Right cardiac atrium (tissue), 5 donors: Measurements from ENCODE around the gene GOLPH3L. TPM values are rescaled to one million over a fixed set of nuclear protein-coding genes. Genes with fewer than 3 reads are reported as not detected.
"Not testable (repeated sequence)": the region's sequence is repeated elsewhere in the genome, so short reads cannot be mapped to it uniquely, and the experiment has no call there.

Experiments
- ATAC-seq, 2 donors: fragments of 200-7000 bp; cut with Tn5 transposase; one replicate each; pipeline versions ENCODE4 v1.8.0 to v1.9.1; 2020; ENCODE audit warnings: moderate library complexity in 2 of 2, mild to moderate bottlenecking in 1 of 2
- DNase-seq, 3 donors: peaks; one replicate each; pipeline ENCODE4 v3.0.0-alpha.2; 2020
- H3K27ac ChIP-seq: one replicate; pipeline ENCODE4 v1.5.1; 2013; ENCODE audit warnings: mild to moderate bottlenecking, low read length, control low read depth, moderate library complexity
- H3K27me3 ChIP-seq: one replicate; pipeline ENCODE4 v1.6.1; 2013; ENCODE audit not compliant: control insufficient read depth, insufficient read depth
- H3K4me1 ChIP-seq: one replicate; pipeline ENCODE4 v1.6.1; 2013; ENCODE audit warnings: low read length; ENCODE audit not compliant: control insufficient read depth, insufficient read depth
- H3K4me3 ChIP-seq: one replicate; pipeline ENCODE4 v1.5.1; 2013; ENCODE audit warnings: low read length, control low read depth
- H3K9me3 ChIP-seq: one replicate; pipeline ENCODE4 v1.6.1; 2013; ENCODE audit warnings: low read length; ENCODE audit not compliant: control insufficient read depth
- WGBS: extraction: QIAGEN DNeasy Blood & Tissue Kit; methylation state at CpG from one replicate; pipeline ENCODE4 v1.1.7; 2013; 5-methylcytosine and 5-hydroxymethylcytosine counted together
- intact Hi-C, 4 donors: fragments of 100-400 bp; cut with DNase I; formaldehyde crosslinking; loops; one replicate each; pipeline versions ENCODE4 v1.11.0 to v1.14.0; 2022 to 2023
- polyA plus RNA-seq: library from polyadenylated mRNA; stranded (reverse); fragments of 200-250 nt; gene quantifications from one replicate; pipeline ENCODE4 v1.2.3, GENCODE V29; 2013
- total RNA-seq, 4 donors: library from RNA; stranded (reverse); fragmentation: NEBNext Ultra II Directional; extraction: Animal tissue kit (Norgen Biotek cat#: 25700); gene quantifications; one replicate each; pipeline ENCODE4 v1.2.1, GENCODE V29; 2021
- donor health status: healthy with polysubstance abuse.
- donor health status: DM: no; HTN: yes; CAD: no.
- donor health status: DM: no; HTN: no; CAD: no.
- donor health status: DM: no; HTN: yes; CAD: no; lungs with severe emphysema.
- donor health status: DM: yes; HTN: yes; CAD: no.

Gene GOLPH3L
- total and polyA plus RNA-seq, 5 donors, result 11.4 to 21.7 (median 17.8) TPM

DNA sequence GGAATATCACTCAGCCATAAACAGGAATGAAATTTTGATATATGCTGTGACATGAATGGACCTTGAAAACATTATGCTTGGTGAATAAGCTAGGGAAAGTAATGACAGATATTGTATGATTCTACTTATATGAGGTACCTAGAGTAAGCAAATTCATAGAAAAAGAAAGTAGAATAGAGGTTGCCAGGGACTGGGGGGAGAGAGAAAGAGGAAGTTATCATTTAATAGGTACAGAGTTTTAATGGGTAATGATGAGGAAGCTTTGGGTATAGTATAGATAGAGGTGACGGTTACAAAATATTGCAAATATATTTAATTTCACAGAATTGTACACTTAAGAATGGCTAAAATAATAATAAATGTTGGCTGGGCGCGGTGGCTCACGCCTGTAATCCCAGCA, 36.4 kb downstream of the GOLPH3L start:
- DNase-seq (no peak), ATAC-seq (no peak)
- intact Hi-C loops, result no loop called here
- no peak overlapping the region for H3K27ac ChIP-seq
- H3K9me3 ChIP-seq, result no peaks in the 10 kb centered on the region
- no peaks in the 10 kb centered on the region for H3K27me3 ChIP-seq
- 87% methylated on average over 4 of the region's 4 CpGs for WGBS
- H3K4me1 ChIP-seq, result no peaks in the 10 kb centered on the region
- H3K4me3 ChIP-seq, result no peak overlapping the region

DNA sequence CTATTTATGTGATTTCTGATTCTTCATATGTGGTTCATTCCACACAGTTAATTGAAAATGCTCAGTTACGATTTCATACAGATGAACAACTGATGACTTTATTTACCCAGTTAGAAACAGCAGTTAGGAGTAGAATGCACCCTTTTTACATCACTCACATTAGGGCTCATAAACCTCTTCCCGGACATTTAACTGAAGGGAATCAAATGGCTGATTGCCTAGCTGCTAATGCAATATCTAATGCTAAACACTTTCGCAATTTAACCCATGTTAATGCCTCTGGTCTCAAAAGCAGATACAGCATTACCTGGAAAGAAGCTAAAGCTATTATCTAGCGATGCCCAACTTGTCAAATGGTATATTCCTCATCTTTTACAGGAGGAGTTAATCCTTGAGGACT, 39.9 kb downstream of the GOLPH3L start:
- H3K4me1 ChIP-seq, intact Hi-C loops, H3K27me3 ChIP-seq, ATAC-seq, H3K4me3 ChIP-seq, DNase-seq, H3K9me3 ChIP-seq, H3K27ac ChIP-seq: not testable (repeated sequence)
- WGBS, result 94% methylated on average over 4 of the region's 4 CpGs

DNA sequence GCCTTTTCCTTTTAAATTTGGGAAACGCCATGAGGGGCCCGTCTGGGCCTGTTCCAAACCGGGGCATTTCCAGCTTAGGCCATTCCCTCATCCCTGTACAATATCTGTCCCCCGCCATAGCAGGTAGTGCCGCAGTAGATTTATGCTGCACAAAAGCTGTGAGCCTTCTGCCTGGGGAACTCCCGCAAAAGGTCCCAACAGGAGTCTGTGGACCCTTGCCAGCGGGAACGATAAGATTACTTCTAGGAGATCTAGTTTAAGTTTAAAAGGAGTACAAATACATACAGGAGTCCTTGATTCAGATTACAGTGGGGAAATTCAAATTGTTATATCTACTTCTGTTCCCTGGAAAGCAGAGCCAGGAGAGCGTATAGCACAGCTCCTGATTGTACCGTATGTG, 42.3 kb downstream of the GOLPH3L start:
- H3K9me3 ChIP-seq, ATAC-seq, intact Hi-C loops, H3K4me3 ChIP-seq, H3K27ac ChIP-seq, DNase-seq, H3K4me1 ChIP-seq, H3K27me3 ChIP-seq: not testable (repeated sequence)
- WGBS, result 90% methylated on average over 10 of the region's 10 CpGs

DNA sequence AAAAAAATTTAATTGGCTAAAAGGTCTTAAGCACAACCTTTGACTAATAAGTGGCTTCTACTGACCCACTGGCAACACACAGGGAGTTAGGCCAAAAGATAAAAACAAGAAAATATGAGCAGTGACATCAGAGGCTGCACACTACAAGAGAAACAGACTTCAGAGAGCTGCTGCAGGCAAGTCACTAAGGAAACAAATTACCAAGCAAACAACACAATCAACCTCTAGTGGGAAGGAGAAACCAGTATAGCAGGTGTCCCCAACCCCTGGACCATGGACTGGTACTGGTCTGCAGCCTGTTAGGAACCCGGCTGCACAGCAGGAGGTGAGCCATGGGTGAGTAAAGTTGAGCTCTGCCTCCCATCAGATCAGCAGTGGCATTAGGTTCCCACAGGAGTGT, 46.8 kb downstream of the GOLPH3L start:
- peak; percentile 59 to 75 for ATAC-seq
- 66% methylated on average over 1 of the region's 1 CpG for WGBS
- no peaks in the 10 kb centered on the region for H3K27me3 ChIP-seq
- DNase-seq, result no peak
- H3K9me3 ChIP-seq, result no peaks in the 10 kb centered on the region
- H3K4me1 ChIP-seq, result peaks cover 5% of the 10 kb centered on the region
- H3K27ac ChIP-seq, result peak overlapping the region; percentile 15
- intact Hi-C loops, result no loop called here
- H3K4me3 ChIP-seq, result no peak overlapping the region

DNA sequence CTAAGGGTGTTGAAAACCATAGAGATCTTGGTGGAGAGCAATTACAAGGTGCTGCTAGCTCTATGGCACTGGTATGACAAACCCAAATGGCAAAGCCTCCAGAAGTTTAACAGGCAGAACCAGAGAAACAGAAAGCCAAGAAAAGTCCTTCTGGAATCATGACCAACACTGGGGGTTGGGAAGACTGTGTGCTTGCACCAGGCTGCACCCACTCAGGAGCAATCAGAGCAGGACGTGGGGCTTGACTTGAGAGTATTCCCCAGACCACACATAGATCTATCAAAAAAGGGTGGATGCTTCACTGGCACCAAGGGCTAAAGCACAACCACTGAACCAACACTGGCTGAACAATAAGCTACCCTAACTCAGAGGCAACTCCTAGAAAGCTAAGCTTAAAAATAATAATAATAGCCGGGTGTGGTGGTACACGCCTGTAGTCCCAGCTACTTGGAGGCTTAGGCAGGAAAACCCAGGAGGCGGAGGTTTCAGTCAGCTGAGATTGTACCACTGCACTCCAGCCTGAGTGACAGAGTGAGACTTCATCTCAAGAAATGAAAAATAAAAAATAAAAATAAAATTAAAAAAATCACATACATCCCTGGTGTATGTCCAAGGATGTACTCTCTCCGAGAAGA, 47.4 kb downstream of the GOLPH3L start:
- ATAC-seq (peak; percentile 29 to 44), DNase-seq (no peak)
- H3K27me3 ChIP-seq, result no peaks in the 10 kb centered on the region
- no peak overlapping the region for H3K27ac ChIP-seq
- peaks cover 5% of the 10 kb centered on the region for H3K4me1 ChIP-seq
- H3K4me3 ChIP-seq, result no peak overlapping the region
- 89% methylated on average over 5 of the region's 5 CpGs for WGBS
- no peaks in the 10 kb centered on the region for H3K9me3 ChIP-seq
- intact Hi-C loops, result no loop called here

DNA sequence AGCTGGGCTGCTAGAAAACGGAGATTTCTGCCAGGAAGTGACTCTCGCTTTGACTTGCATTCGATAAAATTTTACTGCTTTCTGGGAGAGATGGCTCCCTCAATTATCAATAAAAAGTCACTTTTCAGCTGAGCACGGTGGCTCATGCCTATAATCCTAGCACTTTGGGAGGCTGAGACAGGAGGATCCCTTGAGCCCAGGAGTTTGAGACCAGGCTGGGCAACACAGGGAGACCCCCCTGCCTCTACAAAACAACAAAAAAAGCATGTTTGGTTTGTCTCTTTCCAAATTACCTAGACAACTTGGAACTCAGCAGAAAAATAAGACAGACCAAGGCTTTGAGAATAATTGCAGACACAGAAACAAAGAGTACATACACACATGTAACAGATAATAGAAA, 54.7 kb downstream of the GOLPH3L start:
- DNase-seq, result no peak
- intact Hi-C loops, result no loop called here
- ATAC-seq, result no peak

DNA sequence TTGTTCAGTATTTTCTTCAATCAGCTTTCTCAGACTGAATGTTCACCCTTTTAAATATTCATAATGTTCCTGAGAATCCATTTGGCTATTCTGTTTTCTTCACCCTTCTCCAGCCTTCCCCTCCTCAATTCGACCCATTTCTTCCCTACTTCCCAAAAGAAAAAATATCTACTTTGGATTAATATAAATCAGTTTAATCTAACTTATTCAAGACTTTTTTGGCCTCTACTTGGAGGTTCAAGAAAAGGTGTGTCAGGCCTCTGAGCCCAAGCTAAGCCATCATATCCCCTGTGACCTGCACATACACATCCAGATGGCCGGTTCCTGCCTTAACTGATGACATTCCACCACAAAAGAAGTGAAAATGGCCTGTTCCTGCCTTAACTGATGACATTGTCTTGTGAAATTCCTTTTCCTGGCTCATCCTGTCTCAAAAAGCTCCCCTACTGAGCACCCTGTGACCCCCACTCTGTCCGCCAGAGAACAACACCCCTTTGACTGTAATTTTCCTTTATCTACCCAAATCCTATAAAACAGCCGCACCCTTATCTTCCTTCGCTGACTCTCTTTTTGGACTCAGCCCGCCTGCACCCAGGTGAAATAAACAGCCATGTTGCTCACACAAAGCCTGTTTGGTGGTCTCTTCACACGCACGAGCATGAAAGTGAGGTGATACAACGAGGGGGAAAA, 55.7 kb downstream of the GOLPH3L start:
- DNase-seq, H3K9me3 ChIP-seq, H3K4me1 ChIP-seq, ATAC-seq, intact Hi-C loops, H3K27me3 ChIP-seq, H3K4me3 ChIP-seq, H3K27ac ChIP-seq: not testable (repeated sequence)
- 80% methylated on average over 9 of the region's 9 CpGs for WGBS

More for the DNA sequence above, 54.7 kb downstream of the GOLPH3L start:
- Histone ChIP-seq H3K27ac (no peak overlapping the region), H3K9me3 (no peaks in the 10 kb centered on the region), H3K4me1 (no peaks in the 10 kb centered on the region), H3K4me3 (no peak overlapping the region), H3K27me3 (no peaks in the 10 kb centered on the region)
- 63% methylated on average over 4 of the region's 4 CpGs for WGBS

DNA sequence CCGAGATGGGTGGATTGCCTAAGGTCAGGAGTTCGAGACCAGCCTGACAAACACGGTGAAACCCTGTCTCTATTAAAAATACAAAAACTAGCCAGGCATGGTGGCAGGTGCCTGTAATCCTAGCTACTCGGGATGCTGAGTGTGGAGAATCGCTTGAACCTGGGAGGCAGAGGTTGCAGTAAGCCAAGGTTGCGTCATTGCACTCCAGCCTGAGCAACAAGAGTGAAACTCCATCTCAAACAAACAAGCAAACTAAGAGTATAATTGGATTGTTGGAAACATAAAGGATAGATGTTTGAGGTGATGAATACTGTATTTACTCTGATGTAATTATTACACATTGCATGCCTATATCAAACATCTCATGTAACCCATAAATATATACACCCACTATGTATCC, 58.5 kb downstream of the GOLPH3L start:
- H3K4me1 ChIP-seq, H3K9me3 ChIP-seq, ATAC-seq, H3K4me3 ChIP-seq, intact Hi-C loops, DNase-seq, H3K27me3 ChIP-seq, H3K27ac ChIP-seq: not testable (repeated sequence)
- WGBS, result 93% methylated on average over 6 of the region's 6 CpGs

DNA sequence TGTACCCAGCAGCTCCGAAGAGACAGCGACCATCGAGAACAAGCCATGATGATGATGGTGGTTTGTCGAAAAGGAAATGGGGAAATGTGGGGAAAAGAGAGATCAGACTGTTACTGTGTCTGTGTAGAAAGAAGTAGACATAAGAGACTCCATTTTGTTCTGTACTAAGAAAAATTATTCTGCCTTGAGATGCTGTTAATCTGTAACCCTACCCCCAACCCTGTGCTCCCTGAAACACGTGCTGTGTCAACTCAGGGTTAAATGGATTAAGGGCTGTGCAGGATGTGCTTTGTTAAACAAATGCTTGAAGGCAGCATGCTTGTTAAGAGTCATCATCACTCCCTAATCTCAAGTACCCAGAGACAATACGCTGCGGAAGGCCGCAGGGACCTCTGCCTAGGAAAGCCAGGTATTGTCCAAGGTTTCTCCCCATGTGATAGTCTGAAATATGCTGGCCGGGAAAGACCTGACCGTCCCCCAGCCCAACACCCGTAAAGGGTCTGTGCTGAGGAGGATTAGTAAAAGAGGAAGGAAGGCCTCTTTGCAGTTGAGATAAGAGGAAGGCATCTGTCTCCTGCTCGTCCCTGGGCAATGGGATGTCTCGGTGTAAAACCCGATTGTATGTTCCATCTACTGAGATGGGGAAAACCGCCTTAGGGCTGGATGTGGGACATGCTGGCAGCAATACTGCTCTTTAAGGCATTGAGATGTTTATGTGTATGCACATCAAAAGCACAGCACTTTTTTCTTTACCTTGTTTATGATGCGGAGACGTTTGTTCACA, 61.9 kb downstream of the GOLPH3L start:
- DNase-seq, intact Hi-C loops, ATAC-seq, H3K4me3 ChIP-seq, H3K4me1 ChIP-seq, H3K27ac ChIP-seq, H3K27me3 ChIP-seq, H3K9me3 ChIP-seq: not testable (repeated sequence)
- 51% methylated on average over 17 of the region's 17 CpGs for WGBS

DNA sequence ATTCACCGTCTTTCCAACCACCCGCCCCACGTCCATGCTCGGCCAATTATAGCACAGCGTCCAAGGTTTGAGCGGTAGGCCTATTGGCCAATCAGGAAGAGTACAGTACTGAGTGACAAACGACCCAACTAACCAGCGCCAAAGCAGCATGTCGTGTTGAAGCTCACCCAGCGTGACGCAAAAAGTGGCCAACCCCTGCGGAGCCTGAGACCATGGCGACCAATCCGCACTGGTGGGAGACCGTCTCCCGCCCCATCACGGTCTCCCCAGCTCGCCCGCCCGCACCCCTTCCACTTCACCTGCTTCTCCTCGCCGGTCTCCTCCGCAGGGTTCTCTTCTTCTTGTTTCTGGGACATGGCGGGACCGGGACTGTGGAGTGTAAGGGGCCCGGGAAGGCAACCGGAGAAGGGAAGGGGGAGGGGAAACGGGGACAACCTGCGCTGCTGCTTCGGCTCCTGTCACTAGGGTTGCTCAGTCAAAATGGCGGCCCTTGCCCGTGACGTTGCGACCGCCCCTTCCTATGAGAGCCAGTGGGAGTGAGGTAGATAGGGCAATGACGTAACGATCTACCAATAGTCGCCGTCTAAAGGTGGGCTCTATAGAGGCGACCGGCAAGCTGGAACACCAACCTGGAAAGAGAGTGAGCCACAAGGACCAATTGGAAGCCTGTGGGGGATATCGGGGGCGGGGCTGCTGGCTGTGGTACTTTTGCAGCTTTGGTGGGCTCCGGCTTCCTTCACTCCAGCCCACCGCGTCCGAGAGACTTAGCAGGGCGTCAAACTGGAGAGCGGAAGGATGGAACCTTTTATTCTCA, 67.6 kb downstream of the GOLPH3L start, which contains the start of gene ENSA:
TSS of gene ENSA (minus strand) at position 498 of the 814 bp plus-strand sequence. CDS start at position 356, 142 bp downstream.
- Histone ChIP-seq H3K4me1 (peaks cover 2% of the 10 kb centered on the region), H3K9me3 (no peaks in the 10 kb centered on the region), H3K4me3 (peak within 1 kb of the TSS; percentile 70), H3K27me3 (no peaks in the 10 kb centered on the region), H3K27ac (peak within 1 kb of the TSS; percentile 95)
- DNase-seq, result peak; percentile 97 to 99 (median 98)
- intact Hi-C loops, result loop anchor here in 1 of 4 donors (10.0 kb wide), 1 partner anchor 65 kb away; no protein-coding TSS in a partner anchor
- WGBS, result under 1% methylated on average over 49 of the region's 49 CpGs
- peak; percentile 98 to 99 for ATAC-seq
